CD4-positive, CD25-positive, alpha-beta regulatory T cell (primary cell): Measurements from ENCODE around the gene BLMH. TPM values are rescaled to one million over a fixed set of nuclear protein-coding genes. Genes with fewer than 3 reads are reported as not detected.

ENCODE experiments used
- ATAC-seq, 2 donors: fragments of 150-1000 bp; cut with Tn5 transposase; one replicate each; pipeline ENCODE4 v1.10.0; 2021; ENCODE audit warnings: low read depth in 2 of 2, moderate number of reproducible peaks in 2 of 2, moderate library complexity in 1 of 2
- DNase-seq, 3 donors: peaks; one replicate each; pipeline versions ENCODE4 v3.0.0 to v3.0.0-alpha.2; 2012 to 2022; ENCODE audit warnings: mixed read lengths in 1 of 3
- H3K27ac ChIP-seq: one replicate; pipeline ENCODE4 v1.7.0; 2013; ENCODE audit warnings: mild to moderate bottlenecking, low read length; ENCODE audit not compliant: insufficient read depth, poor library complexity, severe bottlenecking
- H3K27me3 ChIP-seq: one replicate; pipeline ENCODE4 v1.7.0; 2013; ENCODE audit warnings: low read length; ENCODE audit not compliant: control insufficient read depth, insufficient read depth
- H3K36me3 ChIP-seq: one replicate; pipeline ENCODE4 v1.7.0; 2013; ENCODE audit warnings: mild to moderate bottlenecking, low read length, moderate library complexity; ENCODE audit not compliant: control insufficient read depth, insufficient read depth
- H3K4me1 ChIP-seq: 2 replicates; pipeline ENCODE4 v1.7.0; 2013; ENCODE audit warnings: mild to moderate bottlenecking, low read length; ENCODE audit not compliant: insufficient read depth, control insufficient read depth, poor library complexity, severe bottlenecking
- H3K4me3 ChIP-seq: one replicate; pipeline ENCODE4 v1.7.0; 2013; ENCODE audit warnings: low read depth, mild to moderate bottlenecking, low read length, moderate library complexity
- H3K9me3 ChIP-seq, 2 experiments: 1 replicate in 1 of 2; 2 replicates in 1 of 2; pipeline ENCODE4 v1.7.0; 2013; ENCODE audit warnings: low read length in 2 of 2, mild to moderate bottlenecking in 1 of 2, moderate library complexity in 1 of 2; ENCODE audit not compliant: control insufficient read depth in 2 of 2
- H3K27ac Mint-ChIP-seq, 3 donors: one replicate each; pipeline ENCODE4 v1.8.0; 2020 to 2022; ENCODE audit warnings: mild to moderate bottlenecking in 3 of 3, mixed read lengths in 3 of 3, moderate library complexity in 2 of 3
- H3K27me3 Mint-ChIP-seq: one replicate; pipeline ENCODE4 v1.8.0; 2022; ENCODE audit warnings: mild to moderate bottlenecking, mixed read lengths
- H3K36me3 Mint-ChIP-seq: one replicate; pipeline ENCODE4 v1.8.0; 2020; ENCODE audit warnings: mixed read lengths
- H3K4me1 Mint-ChIP-seq, 4 donors: one replicate each; pipeline ENCODE4 v1.8.0; 2020 to 2022; ENCODE audit warnings: mixed read lengths in 4 of 4, mild to moderate bottlenecking in 1 of 4
- H3K4me3 Mint-ChIP-seq, 4 donors: one replicate each; pipeline ENCODE4 v1.8.0; 2020 to 2022; ENCODE audit warnings: mild to moderate bottlenecking in 4 of 4, mixed read lengths in 4 of 4, moderate library complexity in 3 of 4
- H3K9me3 Mint-ChIP-seq, 7 donors: one replicate each; pipeline ENCODE4 v1.8.0; 2020 to 2022; ENCODE audit warnings: mixed read lengths in 7 of 7, mild to moderate bottlenecking in 3 of 7, moderate library complexity in 2 of 7
- polyA plus RNA-seq, 4 donors: library from polyadenylated mRNA; unstranded; fragments of 300-500 nt; fragmentation: Illumina TruSeq; gene quantifications; one replicate each; pipeline ENCODE4 v1.2.3, GENCODE V29; 2021
- total RNA-seq: library from RNA; stranded (reverse); gene quantifications from one replicate; pipeline ENCODE4 v1.2.3, GENCODE V29; 2022

The BLMH gene
- total and polyA plus RNA-seq, 5 donors from 2014 or later: 16.7 to 30.0 (median 19.5) TPM

DNA sequence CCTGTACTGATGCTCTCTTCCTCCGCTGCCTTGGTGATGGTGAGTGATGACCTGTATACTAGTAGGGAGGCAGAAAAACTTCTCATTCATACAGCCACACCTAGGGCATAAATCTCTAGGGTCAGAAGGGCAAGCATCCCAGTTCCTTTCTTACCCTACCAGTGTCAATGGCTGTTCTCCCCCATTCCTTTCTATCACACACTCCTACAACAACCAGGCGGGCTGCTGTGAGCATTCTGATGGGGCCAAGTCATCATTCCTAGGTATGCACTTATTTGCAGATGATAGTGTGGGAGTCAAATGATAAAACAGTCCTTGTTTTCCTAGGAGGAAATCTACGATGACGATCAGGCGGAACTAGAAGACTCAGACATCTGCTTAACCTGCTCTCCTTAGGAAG is 42.3 kb downstream of the BLMH start:
- ATAC-seq (no peak), DNase-seq (no peak)
- Mint-ChIP-seq H3K4me1 (no peaks in the 10 kb centered on the region), H3K4me3 (no peak overlapping the region), H3K36me3 (peaks cover 48% of the 10 kb centered on the region), H3K9me3 (no peaks in the 10 kb centered on the region), H3K27me3 (no peaks in the 10 kb centered on the region), H3K27ac (no peak overlapping the region)
- H3K4me1 ChIP-seq: no peaks in the 10 kb centered on the region
- H3K27ac ChIP-seq: no peak overlapping the region
- peaks cover 36% of the 10 kb centered on the region for H3K36me3 ChIP-seq
- H3K27me3 ChIP-seq: no peaks in the 10 kb centered on the region
- no peak overlapping the region for H3K4me3 ChIP-seq
- no peaks in the 10 kb centered on the region for H3K9me3 ChIP-seq

DNA sequence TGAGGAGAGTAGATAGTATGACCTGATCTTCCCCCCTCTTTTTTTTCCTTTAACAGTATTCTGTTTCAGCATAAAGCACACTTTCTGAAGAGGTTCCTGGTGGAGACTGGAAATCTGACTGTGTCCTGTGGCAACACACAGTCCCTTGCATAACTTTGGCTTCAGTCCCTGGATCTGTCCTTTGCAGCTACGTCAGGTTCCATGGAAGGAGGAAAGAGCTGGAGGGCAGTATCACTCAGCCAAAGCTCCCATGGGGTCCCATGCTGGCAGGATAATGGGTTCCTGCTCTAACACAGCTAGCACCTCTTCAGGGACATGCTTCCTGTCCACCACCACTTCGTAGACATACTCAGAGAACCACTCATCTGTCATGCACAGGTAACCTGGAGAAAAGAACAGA is 43.0 kb downstream of the BLMH start:
- H3K9me3 ChIP-seq: no peaks in the 10 kb centered on the region
- Mint-ChIP-seq H3K27me3 (no peaks in the 10 kb centered on the region), H3K27ac (peak overlapping the region in 1 of 3 donors; percentile 45), H3K4me3 (no peak overlapping the region), H3K9me3 (no peaks in the 10 kb centered on the region), H3K36me3 (peaks cover 48% of the 10 kb centered on the region), H3K4me1 (no peaks in the 10 kb centered on the region)
- no peak overlapping the region for H3K4me3 ChIP-seq
- H3K4me1 ChIP-seq: no peaks in the 10 kb centered on the region
- DNase-seq: no peak
- peaks cover 36% of the 10 kb centered on the region for H3K36me3 ChIP-seq
- no peaks in the 10 kb centered on the region for H3K27me3 ChIP-seq
- H3K27ac ChIP-seq: no peak overlapping the region
- no peak for ATAC-seq

DNA sequence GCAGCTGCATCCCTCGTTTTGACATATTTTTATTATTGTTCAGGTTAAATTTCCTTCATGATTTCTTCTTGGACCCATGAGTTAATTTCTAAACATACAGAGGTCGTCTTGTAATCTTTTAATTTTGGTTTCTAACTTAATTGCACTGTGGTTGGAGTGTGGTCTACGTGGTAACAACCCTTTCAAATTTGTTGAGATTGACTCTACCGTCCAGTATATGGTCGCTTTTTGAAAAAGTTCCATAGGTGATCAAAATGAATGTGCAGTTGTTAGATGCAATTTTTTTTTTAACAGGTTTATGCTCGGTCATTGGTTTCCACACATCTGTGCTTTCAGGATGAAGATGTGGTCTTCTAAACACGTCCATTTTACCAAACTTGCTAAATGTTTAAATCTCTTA is 45.3 kb downstream of the BLMH start:
- no peaks in the 10 kb centered on the region for H3K27me3 Mint-ChIP-seq
- no peak overlapping the region for H3K27ac ChIP-seq
- peaks cover 0 to 2% (median 0%) of the 10 kb centered on the region in 7 donors for H3K9me3 Mint-ChIP-seq
- H3K9me3 ChIP-seq: no peaks in the 10 kb centered on the region
- H3K4me3 ChIP-seq: no peak overlapping the region
- no peaks in the 10 kb centered on the region for H3K27me3 ChIP-seq
- ATAC-seq (no peak), DNase-seq (no peak)
- H3K27ac Mint-ChIP-seq: no peak overlapping the region
- peaks cover 29% of the 10 kb centered on the region for H3K36me3 ChIP-seq
- no peak overlapping the region for H3K4me3 Mint-ChIP-seq
- no peaks in the 10 kb centered on the region for H3K4me1 ChIP-seq
- H3K4me1 Mint-ChIP-seq: no peaks in the 10 kb centered on the region
- peaks cover 38% of the 10 kb centered on the region for H3K36me3 Mint-ChIP-seq

DNA sequence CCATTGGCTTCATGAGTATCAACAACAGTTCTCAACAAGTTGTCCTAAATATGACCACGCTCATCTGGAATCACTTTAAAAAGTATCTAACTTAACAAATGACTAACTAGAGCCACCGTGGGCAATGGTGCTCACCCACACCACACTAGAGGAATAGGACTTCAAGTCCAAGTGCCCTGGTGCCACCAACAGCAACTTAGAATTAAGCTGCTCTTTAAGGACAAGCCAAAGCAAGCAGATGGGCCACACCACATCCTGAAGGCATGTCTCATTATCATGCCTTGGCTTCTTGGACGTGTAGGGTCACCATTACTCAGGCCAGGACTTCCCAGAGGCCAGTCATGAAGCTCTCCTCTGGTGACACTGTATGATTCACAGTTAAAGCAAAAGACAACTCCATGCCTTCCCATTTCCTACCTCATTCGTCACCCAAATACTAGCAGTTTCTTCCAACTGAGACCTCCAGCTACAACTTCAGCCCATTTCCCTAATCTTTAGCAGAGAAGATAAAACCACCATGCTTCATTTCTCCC is 46.8 kb downstream of the BLMH start:
- H3K36me3 ChIP-seq: peaks cover 22% of the 10 kb centered on the region
- ATAC-seq: no peak
- H3K9me3 Mint-ChIP-seq: peaks cover 0 to 2% (median 0%) of the 10 kb centered on the region in 7 donors
- H3K9me3 ChIP-seq: no peaks in the 10 kb centered on the region
- H3K4me3 ChIP-seq: no peak overlapping the region
- no peak overlapping the region for H3K27ac Mint-ChIP-seq
- H3K4me1 Mint-ChIP-seq: peaks cover 0 to under 1% (median 0%) of the 10 kb centered on the region in 4 donors
- DNase-seq: no peak
- peaks cover 3% of the 10 kb centered on the region for H3K27me3 Mint-ChIP-seq
- H3K4me1 ChIP-seq: no peaks in the 10 kb centered on the region
- no peak overlapping the region for H3K4me3 Mint-ChIP-seq
- no peak overlapping the region for H3K27ac ChIP-seq
- H3K36me3 Mint-ChIP-seq: peaks cover 25% of the 10 kb centered on the region
- H3K27me3 ChIP-seq: no peaks in the 10 kb centered on the region

DNA sequence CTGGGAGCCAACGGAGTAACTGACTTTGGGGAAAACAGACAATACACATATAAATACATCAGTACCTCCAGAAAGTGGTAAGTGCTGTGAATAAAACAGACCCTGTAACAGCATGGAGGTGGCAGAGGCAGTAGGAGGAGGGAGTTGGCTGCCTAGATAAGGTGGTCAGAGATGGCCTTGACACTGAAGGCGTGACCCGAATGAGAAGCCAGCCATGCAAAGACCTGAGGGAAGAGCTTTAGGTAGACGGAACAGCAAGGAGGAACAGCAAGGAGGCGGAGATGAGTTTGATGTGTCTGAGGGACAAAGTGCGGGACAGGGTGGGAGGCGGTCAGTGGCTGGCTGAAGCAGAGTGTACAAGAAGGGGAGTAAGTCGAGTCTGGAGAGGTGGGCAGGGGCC is 48.2 kb downstream of the BLMH start:
- H3K9me3 Mint-ChIP-seq: peaks cover 0 to 4% (median 0%) of the 10 kb centered on the region in 7 donors
- Histone ChIP-seq H3K36me3 (peaks cover 13% of the 10 kb centered on the region), H3K4me3 (no peak overlapping the region), H3K4me1 (no peaks in the 10 kb centered on the region), H3K9me3 (no peaks in the 10 kb centered on the region), H3K27ac (no peak overlapping the region), H3K27me3 (no peaks in the 10 kb centered on the region)
- H3K27me3 Mint-ChIP-seq: peaks cover 16% of the 10 kb centered on the region
- H3K36me3 Mint-ChIP-seq: peaks cover 12% of the 10 kb centered on the region
- DNase-seq (no peak), ATAC-seq (no peak)
- no peak overlapping the region for H3K27ac Mint-ChIP-seq
- H3K4me1 Mint-ChIP-seq: peaks cover 0 to 7% (median 4%) of the 10 kb centered on the region in 4 donors
- no peak overlapping the region for H3K4me3 Mint-ChIP-seq

DNA sequence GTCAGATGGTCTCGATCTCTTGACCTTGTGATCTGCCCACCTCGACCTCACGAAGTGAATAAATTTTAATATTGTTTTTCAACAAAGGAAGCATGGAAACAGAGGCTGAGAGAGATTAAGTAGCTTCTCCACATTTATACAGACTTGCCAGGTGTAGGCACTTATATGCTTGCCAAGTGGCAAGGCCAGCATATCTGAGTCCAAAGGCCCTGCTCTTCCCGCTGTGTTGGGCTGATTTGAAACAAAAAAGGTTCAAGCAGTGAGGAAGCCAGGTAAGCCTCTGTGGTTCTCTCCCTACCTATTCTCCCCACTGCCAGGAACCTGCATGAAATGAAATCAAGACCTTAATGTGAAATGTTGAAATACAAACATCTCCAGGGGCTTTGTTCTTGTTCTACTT is 48.7 kb downstream of the BLMH start:
- Histone ChIP-seq H3K27me3 (no peaks in the 10 kb centered on the region), H3K27ac (no peak overlapping the region), H3K4me3 (no peak overlapping the region), H3K4me1 (no peaks in the 10 kb centered on the region), H3K9me3 (no peaks in the 10 kb centered on the region), H3K36me3 (peaks cover 8% of the 10 kb centered on the region)
- Mint-ChIP-seq H3K9me3 (peaks cover 0 to 4% (median 0%) of the 10 kb centered on the region in 7 donors), H3K4me1 (peaks cover 0 to 10% (median 7%) of the 10 kb centered on the region in 4 donors), H3K27me3 (peaks cover 20% of the 10 kb centered on the region), H3K36me3 (peaks cover 6% of the 10 kb centered on the region), H3K27ac (no peak overlapping the region), H3K4me3 (no peak overlapping the region)
- no peak for DNase-seq
- no peak for ATAC-seq

DNA sequence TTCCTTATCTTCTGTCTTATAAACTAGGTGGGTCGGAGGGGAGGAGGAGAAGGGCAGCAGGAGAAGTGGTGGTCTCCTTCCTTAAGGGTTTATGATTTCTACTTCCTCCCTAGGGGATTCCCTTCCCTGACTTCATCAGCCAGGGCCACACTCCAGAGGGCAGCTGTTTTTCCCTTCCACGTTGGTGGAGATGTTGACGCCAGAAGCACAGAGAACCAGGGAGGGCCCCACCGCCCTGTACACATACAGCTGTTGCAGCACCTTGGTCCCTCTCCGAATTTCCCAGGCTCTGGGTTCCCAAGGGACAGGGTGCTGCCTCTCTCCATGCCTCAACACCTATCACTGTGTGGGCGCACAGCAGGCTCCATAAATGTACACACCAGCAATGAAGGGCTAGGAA is 50.7 kb downstream of the BLMH start:
- Histone ChIP-seq H3K27me3 (peaks cover 5% of the 10 kb centered on the region), H3K9me3 (no peaks in the 10 kb centered on the region), H3K4me1 (peaks cover 6% of the 10 kb centered on the region), H3K4me3 (no peak overlapping the region), H3K27ac (no peak overlapping the region), H3K36me3 (no peaks in the 10 kb centered on the region)
- no peak for DNase-seq
- no peak overlapping the region for H3K4me3 Mint-ChIP-seq
- H3K4me1 Mint-ChIP-seq: peaks cover 0 to 24% (median 10%) of the 10 kb centered on the region in 4 donors
- H3K27ac Mint-ChIP-seq: no peak overlapping the region
- ATAC-seq: no peak
- H3K27me3 Mint-ChIP-seq: peaks cover 35% of the 10 kb centered on the region
- no peaks in the 10 kb centered on the region for H3K36me3 Mint-ChIP-seq
- H3K9me3 Mint-ChIP-seq: peaks cover 0 to 4% (median 0%) of the 10 kb centered on the region in 7 donors

DNA sequence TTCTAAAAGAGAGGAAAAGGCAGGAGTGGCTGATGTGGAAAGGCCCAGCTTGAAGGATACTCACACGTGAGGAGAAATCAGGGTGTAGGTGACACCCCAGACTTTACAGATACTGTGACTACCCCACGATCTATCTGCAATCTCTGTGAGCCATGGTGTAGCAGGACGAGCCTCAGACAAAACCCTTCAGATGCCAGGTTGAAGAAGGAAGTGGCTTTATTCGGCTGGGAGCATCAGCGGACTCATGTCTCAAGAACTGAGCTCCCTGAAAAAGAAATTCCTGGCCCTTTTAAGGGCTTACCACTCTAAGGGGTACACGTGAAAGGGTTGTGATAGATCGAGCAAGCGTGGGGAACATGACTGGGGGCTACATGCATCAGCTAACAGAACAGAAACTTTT is 51.6 kb downstream of the BLMH start:
- H3K9me3 ChIP-seq: no peaks in the 10 kb centered on the region
- DNase-seq (no peak), ATAC-seq (no peak)
- H3K27me3 ChIP-seq: peaks cover 7% of the 10 kb centered on the region
- Mint-ChIP-seq H3K4me3 (no peak overlapping the region), H3K4me1 (peaks cover 0 to 27% (median 11%) of the 10 kb centered on the region in 4 donors), H3K9me3 (peaks cover 0 to 4% (median 0%) of the 10 kb centered on the region in 7 donors), H3K27ac (peak overlapping the region in 1 of 3 donors; percentile 5), H3K36me3 (no peaks in the 10 kb centered on the region), H3K27me3 (peaks cover 38% of the 10 kb centered on the region)
- H3K27ac ChIP-seq: no peak overlapping the region
- H3K4me3 ChIP-seq: no peak overlapping the region
- H3K36me3 ChIP-seq: no peaks in the 10 kb centered on the region
- H3K4me1 ChIP-seq: peaks cover 15% of the 10 kb centered on the region
